H1 (cell line): ENCODE results near the gene CYTH1. TPM values are rescaled to one million over a fixed set of nuclear protein-coding genes. Genes with fewer than 3 reads are reported as not detected.

Experiments used
- CTCF ChIA-PET: fragments of 300-600 bp; sonication (Branson Sonifier 250); formaldehyde crosslinking; loops from one replicate; lab custom pipeline; 2021; ENCODE audit not compliant: partially characterized antibody; lab: Charles Lee
- POLR2A ChIA-PET: fragments of 300-600 bp; sonication (Branson Sonifier 250); formaldehyde crosslinking; loops from one replicate; lab custom pipeline; 2021; ENCODE audit warnings: inconsistent platforms; ENCODE audit not compliant: partially characterized antibody; lab: Charles Lee
- DNase-seq, 2 experiments: peaks; one replicate each; pipeline versions ENCODE4 v3.0.0 to v3.0.0-alpha.2; 2010 to 2022; ENCODE audit warnings: low spot score in 2 of 2, low read depth in 1 of 2, mixed read lengths in 1 of 2
- FAIRE-seq: peaks from 2 replicates; lab custom pipeline; 2011; peaks lifted over from hg19 to GRCh38; lab: Jason Lieb, UNC
- H2AFZ ChIP-seq: 2 replicates; pipeline ENCODE4 v1.8.1; 2012; ENCODE audit warnings: low read length, inconsistent platforms
- H2AK5ac ChIP-seq: 2 replicates; pipeline ENCODE4 v1.6.1; 2013; ENCODE audit warnings: low read depth, low read length
- H2BK120ac ChIP-seq: replicated peaks from 2 replicates; pipeline ENCODE3; 2013; ENCODE audit warnings: low read depth, low read length, inconsistent platforms
- H2BK12ac ChIP-seq: 2 replicates; pipeline ENCODE4 v1.6.1; 2013; ENCODE audit warnings: low read depth, low read length
- H2BK15ac ChIP-seq: 2 replicates; pipeline ENCODE4 v1.6.1; 2013; ENCODE audit warnings: low read length
- H2BK20ac ChIP-seq: 2 replicates; pipeline ENCODE4 v1.6.1; 2013; ENCODE audit warnings: low read length
- H2BK5ac ChIP-seq: 2 replicates; pipeline ENCODE4 v1.6.1; 2013; ENCODE audit warnings: low read depth, low read length
- H3K14ac ChIP-seq: 2 replicates; pipeline ENCODE4 v1.6.1; 2013; ENCODE audit warnings: inconsistent platforms; ENCODE audit not compliant: insufficient read length
- H3K18ac ChIP-seq: 2 replicates; pipeline ENCODE4 v1.6.1; 2013; ENCODE audit warnings: low read length; ENCODE audit errors: extremely low read depth
- H3K23ac ChIP-seq: 2 replicates; pipeline ENCODE4 v1.6.1; 2013; ENCODE audit warnings: inconsistent platforms; ENCODE audit not compliant: insufficient read length
- H3K23me2 ChIP-seq: 2 replicates; pipeline ENCODE4 v1.6.1; 2013; ENCODE audit warnings: low read depth, low read length
- H3K27ac ChIP-seq: 2 replicates; pipeline ENCODE4 v1.6.1; 2011; ENCODE audit warnings: low read depth, low read length, inconsistent platforms
- H3K27me3 ChIP-seq, 4 experiments: replicated peaks in 1 of 4; 1 replicate in 1 of 4; 2 replicates in 3 of 4; pipeline versions ENCODE4 v1.6.1 to v1.8.1; 2011 to 2013; ENCODE audit warnings: low read length in 3 of 4, mild to moderate bottlenecking in 3 of 4, inconsistent platforms in 2 of 4, mixed read lengths in 2 of 4, moderate library complexity in 1 of 4; ENCODE audit not compliant: control insufficient read depth in 3 of 4, insufficient read depth in 3 of 4; ENCODE audit errors: extremely low read depth in 1 of 4
- H3K36me3 ChIP-seq, 4 experiments: 2 replicates each; pipeline versions ENCODE4 v1.6.1 to v1.8.1; 2011 to 2013; ENCODE audit warnings: mild to moderate bottlenecking in 4 of 4, low read length in 3 of 4, moderate library complexity in 2 of 4, control low read depth in 1 of 4, inconsistent platforms in 1 of 4; ENCODE audit not compliant: insufficient read depth in 4 of 4, control insufficient read depth in 2 of 4
- H3K4ac ChIP-seq: replicated peaks from 2 replicates; pipeline ENCODE3; 2013; ENCODE audit warnings: low read length, low read depth, mixed read lengths, inconsistent platforms; ENCODE audit not compliant: insufficient read length
- H3K4me1 ChIP-seq, 4 experiments: replicated peaks in 1 of 4; 1 replicate in 1 of 4; 2 replicates in 3 of 4; pipeline versions ENCODE4 v1.6.1 to v1.8.1; 2011 to 2013; ENCODE audit warnings: low read length in 3 of 4, inconsistent platforms in 2 of 4, mixed read lengths in 1 of 4; ENCODE audit not compliant: insufficient read depth in 4 of 4, control insufficient read depth in 3 of 4
- H3K4me2 ChIP-seq, 2 experiments: 2 replicates each; pipeline versions ENCODE4 v1.6.1 to v1.8.1; 2011 to 2013; ENCODE audit warnings: low read depth in 2 of 2, low read length in 2 of 2, control low read depth in 1 of 2, inconsistent platforms in 1 of 2, mild to moderate bottlenecking in 1 of 2; ENCODE audit not compliant: insufficient read depth in 1 of 2
- H3K4me3 ChIP-seq, 4 experiments: fragments of 200-600, 300-600 bp in 1 of 4; sonication (generic), shearing (Covaris generic), sonication (Bioruptor Twin) in 1 of 4; 2 replicates each; pipeline versions ENCODE4 v1.5.1 to v1.8.1; 2011 to 2016; ENCODE audit warnings: low read length in 4 of 4, low read depth in 3 of 4, control low read depth in 2 of 4, inconsistent platforms in 2 of 4, mild to moderate bottlenecking in 2 of 4, mixed read lengths in 1 of 4, moderate library complexity in 1 of 4; ENCODE audit not compliant: insufficient read depth in 2 of 4; ENCODE audit errors: extremely low read depth in 1 of 4
- H3K56ac ChIP-seq: replicated peaks from 2 replicates; pipeline ENCODE3; 2013; ENCODE audit warnings: low read depth, mild to moderate bottlenecking, mixed read lengths, low read length, inconsistent platforms; ENCODE audit not compliant: insufficient read length
- H3K79me1 ChIP-seq: 2 replicates; pipeline ENCODE4 v1.6.1; 2013; ENCODE audit warnings: low read depth, low read length, control low read depth
- H3K79me2 ChIP-seq, 2 experiments: 2 replicates each; pipeline versions ENCODE4 v1.6.1 to v1.8.1; 2012 to 2013; ENCODE audit warnings: low read length in 2 of 2, mild to moderate bottlenecking in 2 of 2, inconsistent platforms in 1 of 2; ENCODE audit not compliant: insufficient read depth in 2 of 2, control insufficient read depth in 1 of 2
- H3K9ac ChIP-seq, 4 experiments: replicated peaks in 1 of 4; 1 replicate in 1 of 4; 2 replicates in 3 of 4; pipeline versions ENCODE4 v1.6.1 to v1.8.1; 2011 to 2013; ENCODE audit warnings: low read depth in 3 of 4, low read length in 3 of 4, control low read depth in 2 of 4, mild to moderate bottlenecking in 2 of 4, moderate library complexity in 2 of 4, inconsistent platforms in 1 of 4; ENCODE audit errors: extremely low read depth in 1 of 4
- H3K9me3 ChIP-seq, 2 experiments: 2 replicates each; pipeline versions ENCODE4 v1.6.1 to v1.8.1; 2012 to 2013; ENCODE audit warnings: mild to moderate bottlenecking in 2 of 2, moderate library complexity in 2 of 2, control low read depth in 1 of 2, inconsistent platforms in 1 of 2, low read depth in 1 of 2, low read length in 1 of 2, mixed read lengths in 1 of 2; ENCODE audit not compliant: insufficient read depth in 2 of 2
- H4K20me1 ChIP-seq, 2 experiments: replicated peaks in 1 of 2; 2 replicates each; pipeline versions ENCODE3 to v1.8.1; 2011 to 2013; ENCODE audit warnings: inconsistent platforms in 2 of 2, low read length in 2 of 2, mild to moderate bottlenecking in 1 of 2; ENCODE audit not compliant: insufficient read depth in 2 of 2, control insufficient read depth in 1 of 2
- H4K5ac ChIP-seq: 2 replicates; pipeline ENCODE4 v1.6.1; 2013; ENCODE audit warnings: low read length, low read depth, mixed read lengths, inconsistent platforms; ENCODE audit not compliant: insufficient read length
- H4K8ac ChIP-seq: 2 replicates; pipeline ENCODE4 v1.8.0; 2013; ENCODE audit warnings: mild to moderate bottlenecking, moderate library complexity, low read length, inconsistent platforms; ENCODE audit not compliant: insufficient read depth; ENCODE audit errors: extremely low read depth
- H4K91ac ChIP-seq: replicated peaks from 2 replicates; pipeline ENCODE3; 2013; ENCODE audit warnings: low read length, mixed read lengths, inconsistent platforms; ENCODE audit not compliant: insufficient read length
- KDM5A ChIP-seq: fragments of 200-600 bp; IDR thresholded peaks from 2 replicates; pipeline ENCODE4 v1.7.1; 2012; ENCODE audit warnings: mild to moderate bottlenecking, low read length, inconsistent platforms, mixed read lengths
- NRF1 ChIP-seq: IDR thresholded peaks from 2 replicates; pipeline ENCODE4 v1.6.1; 2011; ENCODE audit warnings: mild to moderate bottlenecking, low read depth, low read length, improper control_type of control experiment
- RNF2 ChIP-seq: fragments of 200-900, 300-1000 bp; sonication (generic); IDR thresholded peaks from 2 replicates; pipeline ENCODE4 v1.7.1; 2016; ENCODE audit warnings: borderline replicate concordance, low read depth, mild to moderate bottlenecking, antibody characterized with exemption, low read length; ENCODE audit not compliant: poor library complexity, severe bottlenecking; ENCODE audit errors: missing control alignments
- SP2 ChIP-seq: IDR thresholded peaks from 2 replicates; pipeline ENCODE4 v1.6.1; 2012; ENCODE audit warnings: mild to moderate bottlenecking, low read length, inconsistent platforms
- SUZ12 ChIP-seq: fragments of 200-600 bp; sonication (generic); IDR thresholded peaks from 2 replicates; pipeline ENCODE4 v1.6.1; 2012; ENCODE audit warnings: mild to moderate bottlenecking, inconsistent platforms, low read length, moderate library complexity, mixed read lengths
- WGBS, 2 experiments: shearing (Covaris generic) in 1 of 2; methylation state at CpG; one replicate each; pipeline versions ENCODE4 v1.1.6 to v1.1.7; 2013 to 2015; ENCODE audit warnings: low lambda C conversion rate in 2 of 2, mixed read lengths in 2 of 2, inconsistent platforms in 1 of 2, low coverage in 1 of 2, missing lambda C conversion rate in 1 of 2; ENCODE audit not compliant: insufficient replicate concordance in 2 of 2, insufficient coverage in 1 of 2, insufficient read length in 1 of 2; ENCODE audit errors: extremely low coverage in 1 of 2, missing lambda C conversion rate in 1 of 2; 5-methylcytosine and 5-hydroxymethylcytosine counted together
- polyA plus RNA-seq, 7 experiments: library from polyadenylated mRNA; depleted of rRNA in 3 of 7; stranded (reverse) in 5 of 7; unstranded in 2 of 7; fragments of >200 nt in 5 of 7; fragments of 200-250 nt in 2 of 7; gene quantifications; 1 replicate in 5 of 7; 2 replicates in 1 of 7; 4 replicates in 1 of 7; pipeline versions ENCODE4 v1.2.1 to v1.2.3, GENCODE V29; 2011 to 2013; ENCODE audit warnings: missing spikeins in 2 of 7, mixed read lengths in 2 of 7
- total RNA-seq: library from RNA; stranded (reverse); fragmentation: NEBNext Ultra II Directional; extraction: Animal tissue kit (Norgen Biotek cat#: 25700); gene quantifications from 2 replicates; pipeline ENCODE4 v1.2.1, GENCODE V29; 2021
- TF ChIP-seq, protein P1 (sequence below): IDR thresholded peaks from 2 replicates; pipeline ENCODE4 v1.6.1; 2012; ENCODE audit warnings: inconsistent platforms

CYTH1 gene
- total and polyA plus RNA-seq, 2 of the 8 experiments (the other 6 are each of a cell fraction or from before 2014, with no cell fraction given): 12.8 to 14.8 TPM

DNA sequence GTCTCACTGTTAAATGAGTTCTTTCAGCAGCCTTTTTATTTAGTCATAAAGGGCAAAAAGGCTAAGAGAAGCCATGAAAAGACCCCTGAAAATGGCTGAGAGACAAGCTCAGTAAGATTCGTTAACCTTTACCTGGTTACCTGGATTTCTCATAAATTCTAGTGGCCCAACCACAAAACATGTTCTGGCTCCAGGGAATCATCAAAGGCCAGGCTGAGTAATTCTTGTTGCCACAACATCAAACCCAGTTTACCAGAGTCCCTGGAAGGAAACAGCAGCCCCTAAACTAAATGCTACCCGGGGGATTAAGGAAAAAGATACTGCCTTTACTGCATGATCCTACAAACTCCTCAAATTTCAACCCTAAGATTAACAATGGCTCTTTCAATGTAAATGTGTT lies 15.8 kb downstream of the CYTH1 start:
- no peak overlapping the region for H3K14ac ChIP-seq
- no peak for FAIRE-seq
- no peak overlapping the region for H2BK5ac ChIP-seq
- no peak overlapping the region for H2BK15ac ChIP-seq
- no peaks in the 10 kb centered on the region; a peak in 1 of 7 replicates for H3K4me1 ChIP-seq
- CTCF ChIA-PET: interaction anchor here (1.1 kb wide), 1 partner anchor 58 kb away, joined by 5 read pairs; no protein-coding TSS in a partner anchor
- H4K5ac ChIP-seq: no peak overlapping the region
- no peak overlapping the region for H2AK5ac ChIP-seq
- H2AFZ ChIP-seq: no peak overlapping the region
- no peak overlapping the region for H3K27ac ChIP-seq
- H3K56ac ChIP-seq: no peak overlapping the region
- no peak overlapping the region for H4K91ac ChIP-seq
- H3K27me3 ChIP-seq: no peaks in the 10 kb centered on the region
- H3K4me3 ChIP-seq: no peak overlapping the region
- no peak overlapping the region for H3K23ac ChIP-seq
- peaks cover 9% of the 10 kb centered on the region for H3K79me1 ChIP-seq
- no peak for DNase-seq
- H3K4me2 ChIP-seq: no peak overlapping the region
- POLR2A ChIA-PET: no interaction called here
- H2BK120ac ChIP-seq: no peak overlapping the region
- no peak overlapping the region for H4K8ac ChIP-seq
- no peak overlapping the region for H2BK20ac ChIP-seq
- no peak overlapping the region for H3K9ac ChIP-seq
- H2BK12ac ChIP-seq: no peak overlapping the region
- H3K18ac ChIP-seq: no peak overlapping the region
- no peak overlapping the region for H3K4ac ChIP-seq
- 89% methylated on average over 2 of the region's 2 CpGs; no CpG with 5 or more reads in 1 of the 2 experiments for WGBS, 2 experiments
- H3K36me3 ChIP-seq: no peaks in the 10 kb centered on the region
- peaks cover 2% of the 10 kb centered on the region; the same call in 1 of the 2 replicates for H3K23me2 ChIP-seq
- peaks cover 0 to 4% of the 10 kb centered on the region in 2 experiments; a peak in 2 of 4 replicates for H3K79me2 ChIP-seq
- H4K20me1 ChIP-seq: peaks cover 0 to 6% of the 10 kb centered on the region in 2 experiments
- no peaks in the 10 kb centered on the region; a peak in 1 of 4 replicates for H3K9me3 ChIP-seq
- TF ChIP-seq SUZ12 (no peak), SP2 (no peak), KDM5A (no peak), NRF1 (no peak), RNF2 (no peak)
- TF ChIP-seq, protein P1, sequence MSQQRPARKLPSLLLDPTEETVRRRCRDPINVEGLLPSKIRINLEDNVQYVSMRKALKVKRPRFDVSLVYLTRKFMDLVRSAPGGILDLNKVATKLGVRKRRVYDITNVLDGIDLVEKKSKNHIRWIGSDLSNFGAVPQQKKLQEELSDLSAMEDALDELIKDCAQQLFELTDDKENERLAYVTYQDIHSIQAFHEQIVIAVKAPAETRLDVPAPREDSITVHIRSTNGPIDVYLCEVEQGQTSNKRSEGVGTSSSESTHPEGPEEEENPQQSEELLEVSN: no peak
